Right lobe of liver (tissue), 4 donors: ENCODE results near the gene CTBP1.

ENCODE experiments used
- CTCF ChIP-seq, 4 donors: fragments of 200-600 bp in 3 of 4; fragments of 450-650 bp in 1 of 4; IDR thresholded peaks; one replicate each; pipeline versions ENCODE4 v1.5.1 to v1.8.0; 2016 to 2022; ENCODE audit warnings: antibody characterized with exemption in 4 of 4, mild to moderate bottlenecking in 2 of 4
- POLR2A ChIP-seq: fragments of 450-650 bp; IDR thresholded peaks from one replicate; pipeline ENCODE4 v1.6.1; 2017; ENCODE audit warnings: antibody characterized with exemption, mild to moderate bottlenecking
- donor health status: DM: no; HTN: no; CAD: no.
- donor health status: DM: no; HTN: no; CAD: no.
- donor health status: DM: no; HTN: yes; CAD: no.

- TF ChIP-seq CTCF (IDR thresholded peaks at IDR 0.05) (no peak), POLR2A (no peak)
Measured at GRCh38 chr4:1223841-1224809, 24.8 kb downstream of the CTBP1 start.
